Thyroid gland (tissue), 4 donors: Measurements from ENCODE around the gene LHFPL2. TPM values are rescaled to one million over a fixed set of nuclear protein-coding genes. Genes with fewer than 3 reads are reported as not detected.

Source experiments
- DNase-seq, 2 donors: peaks; one replicate each; pipeline ENCODE4 v3.0.0-alpha.2; 2019
- H3K27ac ChIP-seq, 3 donors: fragments of 200-600 bp; sonication (generic); 1 replicate in 2 of 3; 2 replicates in 1 of 3; pipeline ENCODE4 v1.5.1; 2016 to 2019; ENCODE audit warnings: mild to moderate bottlenecking in 1 of 3, moderate library complexity in 1 of 3
- H3K27me3 ChIP-seq: fragments of 200-600 bp; sonication (generic); one replicate; pipeline ENCODE4 v1.5.1; 2019
- H3K36me3 ChIP-seq, 2 donors: fragments of 200-600 bp; sonication (generic); one replicate each; pipeline ENCODE4 v1.5.1; 2016 to 2019
- H3K4me1 ChIP-seq, 2 donors: fragments of 200-600 bp; sonication (generic); one replicate each; pipeline ENCODE4 v1.5.1; 2017 to 2019
- H3K4me3 ChIP-seq, 3 donors: fragments of 200-600 bp; sonication (generic); replicated peaks in 1 of 3; 1 replicate in 2 of 3; 2 replicates in 1 of 3; pipeline ENCODE4 v1.5.1; 2016; ENCODE audit warnings: mild to moderate bottlenecking in 1 of 3
- H3K9me3 ChIP-seq: fragments of 200-600 bp; sonication (generic); one replicate; pipeline ENCODE4 v1.5.1; 2017
- POLR2A ChIP-seq, 2 donors: fragments of 450-650 bp; IDR thresholded peaks; one replicate each; pipeline ENCODE4 v1.6.1; 2017; ENCODE audit warnings: antibody characterized with exemption in 2 of 2, mild to moderate bottlenecking in 2 of 2, moderate library complexity in 1 of 2
- WGBS, 2 donors: methylation state at CpG; one replicate each; pipeline ENCODE4 v1.1.5; 2017; 5-methylcytosine and 5-hydroxymethylcytosine counted together
- intact Hi-C: fragments of 100-400 bp; cut with DNase I; formaldehyde crosslinking; loops from one replicate; pipeline ENCODE4 v1.15.1; 2023
- total RNA-seq, 4 donors: library from RNA; depleted of rRNA; stranded (reverse); fragments of >200 nt; gene quantifications; one replicate each; pipeline ENCODE4 v1.2.3, GENCODE V29; 2016
- TF ChIP-seq, protein P1 (sequence below), 6 experiments: fragments of 200-600 bp in 3 of 6; fragments of 450-650 bp in 3 of 6; sonication (generic) in 3 of 6; IDR thresholded peaks; one replicate each; pipeline ENCODE4 v1.5.1; 2016 to 2019; ENCODE audit warnings: antibody characterized with exemption in 6 of 6, mild to moderate bottlenecking in 2 of 6, inconsistent platforms in 1 of 6, moderate library complexity in 1 of 6

The LHFPL2 gene
- total RNA-seq, 4 donors from 2014 or later, result 17.6 to 25.7 (median 23.7) TPM

DNA sequence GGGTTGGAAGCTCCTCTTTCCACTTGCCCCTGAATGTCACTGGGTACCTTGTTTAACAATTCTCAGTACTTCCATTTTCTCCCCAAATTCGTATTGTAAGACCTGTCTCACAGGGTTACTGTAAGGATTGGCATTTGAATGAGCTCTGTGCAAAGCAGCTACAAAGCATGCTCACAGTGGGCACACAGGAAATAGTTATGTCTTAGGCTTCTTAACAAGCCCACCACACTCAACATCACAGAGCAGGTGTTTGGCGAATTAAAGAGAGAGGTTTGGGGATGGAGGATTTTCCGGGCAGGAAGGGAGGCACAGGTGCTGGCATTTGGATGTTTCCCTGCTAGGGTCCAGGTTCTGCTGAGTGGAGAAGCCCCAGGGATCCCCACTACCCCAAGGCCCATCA lies 17.0 kb upstream of the LHFPL2 start:
- Histone ChIP-seq H3K27ac (no peak overlapping the region), H3K27me3 (no peaks in the 10 kb centered on the region), H3K36me3 (no peaks in the 10 kb centered on the region), H3K4me3 (no peak overlapping the region), H3K9me3 (no peaks in the 10 kb centered on the region), H3K4me1 (peaks cover 0 to 9% of the 10 kb centered on the region in 2 donors)
- TF ChIP-seq, protein P1, sequence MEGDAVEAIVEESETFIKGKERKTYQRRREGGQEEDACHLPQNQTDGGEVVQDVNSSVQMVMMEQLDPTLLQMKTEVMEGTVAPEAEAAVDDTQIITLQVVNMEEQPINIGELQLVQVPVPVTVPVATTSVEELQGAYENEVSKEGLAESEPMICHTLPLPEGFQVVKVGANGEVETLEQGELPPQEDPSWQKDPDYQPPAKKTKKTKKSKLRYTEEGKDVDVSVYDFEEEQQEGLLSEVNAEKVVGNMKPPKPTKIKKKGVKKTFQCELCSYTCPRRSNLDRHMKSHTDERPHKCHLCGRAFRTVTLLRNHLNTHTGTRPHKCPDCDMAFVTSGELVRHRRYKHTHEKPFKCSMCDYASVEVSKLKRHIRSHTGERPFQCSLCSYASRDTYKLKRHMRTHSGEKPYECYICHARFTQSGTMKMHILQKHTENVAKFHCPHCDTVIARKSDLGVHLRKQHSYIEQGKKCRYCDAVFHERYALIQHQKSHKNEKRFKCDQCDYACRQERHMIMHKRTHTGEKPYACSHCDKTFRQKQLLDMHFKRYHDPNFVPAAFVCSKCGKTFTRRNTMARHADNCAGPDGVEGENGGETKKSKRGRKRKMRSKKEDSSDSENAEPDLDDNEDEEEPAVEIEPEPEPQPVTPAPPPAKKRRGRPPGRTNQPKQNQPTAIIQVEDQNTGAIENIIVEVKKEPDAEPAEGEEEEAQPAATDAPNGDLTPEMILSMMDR (IDR thresholded peaks at IDR 0.05), result no peak
- TF ChIP-seq POLR2A (IDR thresholded peaks at IDR 0.05), result no peak
- DNase-seq, result no peak
- 91 to 93% methylated on average over 3 of the region's 3 CpGs for WGBS, 2 donors
- intact Hi-C loops, result no loop called here

DNA sequence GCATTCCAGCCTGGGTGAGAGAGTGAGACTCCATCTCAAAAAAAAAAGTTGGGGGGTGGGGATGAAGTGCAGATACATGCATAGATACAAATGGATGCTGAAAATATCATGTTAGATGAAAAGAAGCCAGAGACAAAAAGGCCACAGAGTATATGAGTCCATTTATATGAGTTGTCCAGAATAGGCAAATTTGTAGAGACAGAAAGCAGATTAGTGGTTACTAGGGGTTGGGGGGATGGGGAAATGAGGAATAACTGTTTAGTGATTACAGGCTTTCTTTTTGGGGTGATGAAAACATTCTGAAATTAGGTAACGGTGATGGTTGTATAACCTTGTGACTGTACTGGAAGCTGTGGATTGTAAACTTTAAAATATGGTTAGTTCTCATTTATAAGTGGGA lies 13.8 kb upstream of the LHFPL2 start:
- intact Hi-C loops, result no loop called here
- Histone ChIP-seq H3K9me3 (no peaks in the 10 kb centered on the region), H3K4me3 (no peak overlapping the region), H3K27me3 (no peaks in the 10 kb centered on the region), H3K27ac (no peak overlapping the region), H3K36me3 (no peaks in the 10 kb centered on the region), H3K4me1 (peaks cover 0 to 9% of the 10 kb centered on the region in 2 donors)
- DNase-seq, result no peak
- TF ChIP-seq, protein P1 (IDR thresholded peaks at IDR 0.05), result no peak
- no peak for TF ChIP-seq POLR2A (IDR thresholded peaks at IDR 0.05)
- WGBS, 2 donors, result 97 to 100% methylated on average over 1 of the region's 1 CpG

DNA sequence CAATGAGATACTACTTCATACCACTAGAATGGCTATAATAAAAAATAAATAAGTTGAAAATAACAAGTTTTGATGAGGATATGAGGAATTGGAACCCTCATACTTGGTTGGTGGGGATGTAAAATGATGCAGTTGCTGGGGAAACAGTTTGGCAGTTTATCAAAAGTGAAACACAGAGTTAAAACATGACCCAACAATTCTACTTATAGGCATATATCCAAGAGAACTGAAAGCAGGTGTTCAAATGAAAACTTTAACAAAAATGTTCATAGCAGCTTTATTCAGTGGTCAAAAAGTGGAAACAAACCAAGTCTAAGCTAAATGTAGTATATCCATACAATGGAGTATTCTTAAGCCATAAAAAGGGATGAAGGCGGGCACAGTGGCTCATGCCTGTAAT lies 13.1 kb upstream of the LHFPL2 start:
- Histone ChIP-seq H3K4me1 (peaks cover 0 to 9% of the 10 kb centered on the region in 2 donors), H3K27ac (no peak overlapping the region), H3K4me3 (no peak overlapping the region), H3K27me3 (no peaks in the 10 kb centered on the region), H3K36me3 (no peaks in the 10 kb centered on the region), H3K9me3 (no peaks in the 10 kb centered on the region)
- no peak for DNase-seq
- WGBS, 2 donors, result 92 to 100% methylated on average over 1 of the region's 1 CpG
- TF ChIP-seq, protein P1 (IDR thresholded peaks at IDR 0.05), result no peak
- TF ChIP-seq POLR2A (IDR thresholded peaks at IDR 0.05), result no peak
- intact Hi-C loops, result no loop called here

DNA sequence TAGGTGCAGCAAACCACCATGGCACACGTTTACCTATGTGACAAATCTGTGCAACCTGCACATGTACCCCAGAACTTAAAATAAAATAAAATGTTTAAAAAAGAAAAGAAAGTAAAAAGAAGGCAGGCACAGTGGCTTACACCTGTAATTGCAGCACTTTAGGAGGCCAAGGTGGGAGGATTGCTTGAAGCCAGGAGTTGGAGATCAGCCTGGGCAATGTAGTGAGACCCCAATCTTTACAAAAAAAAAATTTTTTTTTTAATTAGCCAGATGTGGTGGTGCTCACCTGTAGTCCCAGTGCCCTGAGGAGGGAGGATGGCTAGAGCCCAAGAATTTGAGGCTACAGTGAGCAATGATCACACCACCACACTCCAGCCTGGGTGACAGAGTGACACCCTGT lies 12.5 kb upstream of the LHFPL2 start:
- no peak overlapping the region for H3K27ac ChIP-seq
- DNase-seq, result no peak
- H3K36me3 ChIP-seq, result no peaks in the 10 kb centered on the region
- TF ChIP-seq POLR2A (IDR thresholded peaks at IDR 0.05), result no peak
- TF ChIP-seq, protein P1 (IDR thresholded peaks at IDR 0.05), result no peak
- H3K27me3 ChIP-seq, result no peaks in the 10 kb centered on the region
- H3K4me3 ChIP-seq, result no peak overlapping the region
- intact Hi-C loops, result no loop called here
- 94 to 98% methylated on average over 1 of the region's 1 CpG for WGBS, 2 donors
- no peaks in the 10 kb centered on the region for H3K9me3 ChIP-seq
- peaks cover 0 to 6% of the 10 kb centered on the region in 2 donors for H3K4me1 ChIP-seq

DNA sequence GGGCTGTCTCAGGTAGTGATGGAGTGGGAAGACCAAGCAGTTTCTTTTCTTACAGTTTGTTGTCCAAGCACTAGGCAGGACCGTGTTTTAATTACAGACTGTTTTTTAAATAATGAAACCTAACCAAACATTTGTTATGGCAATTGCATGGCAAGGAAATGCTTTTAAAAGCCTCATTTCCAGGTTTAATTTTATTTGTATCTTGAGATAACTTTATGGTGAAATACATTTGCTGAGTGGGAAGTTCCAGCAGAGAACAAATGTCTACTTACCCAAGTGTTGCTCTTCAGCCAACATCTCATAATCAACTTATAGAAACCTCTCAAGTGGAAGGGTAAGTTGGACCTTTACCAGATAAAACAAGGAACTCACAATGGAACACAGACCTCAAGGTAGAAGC lies 11.8 kb upstream of the LHFPL2 start:
- DNase-seq, result no peak
- Histone ChIP-seq H3K4me1 (no peaks in the 10 kb centered on the region), H3K27me3 (no peaks in the 10 kb centered on the region), H3K36me3 (no peaks in the 10 kb centered on the region), H3K27ac (no peak overlapping the region), H3K4me3 (no peak overlapping the region), H3K9me3 (no peaks in the 10 kb centered on the region)
- TF ChIP-seq, protein P1 (IDR thresholded peaks at IDR 0.05), result no peak
- TF ChIP-seq POLR2A (IDR thresholded peaks at IDR 0.05), result no peak
- intact Hi-C loops, result no loop called here
- 49 to 57% methylated on average over 1 of the region's 1 CpG for WGBS, 2 donors
